Stimulated activated effector memory CD8-positive, alpha-beta T cell treated with anti-CD3 and anti-CD28 coated beads, Interleukin-12 subunit alpha, Interleukin-12 subunit beta, amount 100 ng/mL, for 72 hours (primary cell): ENCODE measurements around the gene PTPN11.
"Not testable (repeated sequence)": the region's sequence is repeated elsewhere in the genome, so short reads cannot be mapped to it uniquely, and the experiment has no call there.

Experiments
- ATAC-seq: fragments of 150-1000 bp; cut with Tn5 transposase; 2 replicates; pipeline ENCODE4 v1.10.0; 2021
- DNase-seq, 2 donors: peaks; one replicate each; pipeline ENCODE4 v3.0.0; 2021 to 2022; ENCODE audit warnings: low spot score in 2 of 2
- H3K27ac Mint-ChIP-seq: one replicate; pipeline ENCODE4 v1.8.0; 2022; ENCODE audit warnings: mild to moderate bottlenecking, mixed read lengths
- H3K36me3 Mint-ChIP-seq: one replicate; pipeline ENCODE4 v1.8.0; 2022; ENCODE audit warnings: mild to moderate bottlenecking, mixed read lengths
- H3K4me1 Mint-ChIP-seq: one replicate; pipeline ENCODE4 v1.8.0; 2022; ENCODE audit warnings: mixed read lengths
- H3K4me3 Mint-ChIP-seq: one replicate; pipeline ENCODE4 v1.8.0; 2022; ENCODE audit warnings: mild to moderate bottlenecking, mixed read lengths
- H3K9me3 Mint-ChIP-seq: one replicate; pipeline ENCODE4 v1.8.0; 2022; ENCODE audit warnings: mixed read lengths

The PTPN11 gene

DNA sequence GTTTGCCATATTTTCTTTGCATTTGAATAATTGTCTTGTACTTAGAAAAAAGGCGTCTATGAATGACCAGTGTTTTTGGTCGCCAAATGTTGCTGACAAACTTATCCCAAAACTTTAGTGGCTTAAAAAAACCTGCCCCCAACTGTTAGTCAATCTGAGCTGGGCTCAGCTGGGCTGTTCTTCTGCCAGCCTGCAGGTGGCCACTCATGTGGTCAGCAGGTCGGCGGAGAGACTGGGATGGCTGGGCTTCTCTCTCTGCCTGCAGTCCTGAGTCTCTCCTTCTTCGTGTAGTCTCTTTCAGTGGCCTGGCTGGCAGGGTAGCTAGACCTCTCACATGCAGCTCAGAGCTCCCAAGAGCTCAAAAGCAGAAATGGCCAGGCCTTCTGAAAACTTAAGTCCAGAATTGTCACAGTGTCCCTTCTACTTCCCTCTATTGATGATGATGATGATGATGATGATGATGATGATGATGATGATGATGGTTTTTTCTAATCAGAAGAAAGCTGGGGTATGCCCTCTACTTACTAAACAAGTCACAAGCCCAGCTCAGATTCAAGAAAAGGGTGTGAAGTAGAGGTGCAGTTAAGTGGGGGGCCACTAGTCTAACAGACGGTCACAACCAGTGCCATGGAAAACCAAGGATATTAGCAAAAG, 87.9 kb downstream of the PTPN11 start:
- no peak overlapping the region for H3K4me3 Mint-ChIP-seq
- H3K4me1 Mint-ChIP-seq = no peaks in the 10 kb centered on the region
- ATAC-seq (no peak), DNase-seq (no peak)
- no peaks in the 10 kb centered on the region for H3K9me3 Mint-ChIP-seq
- H3K36me3 Mint-ChIP-seq = peaks cover 86% of the 10 kb centered on the region
- H3K27ac Mint-ChIP-seq = no peak overlapping the region

DNA sequence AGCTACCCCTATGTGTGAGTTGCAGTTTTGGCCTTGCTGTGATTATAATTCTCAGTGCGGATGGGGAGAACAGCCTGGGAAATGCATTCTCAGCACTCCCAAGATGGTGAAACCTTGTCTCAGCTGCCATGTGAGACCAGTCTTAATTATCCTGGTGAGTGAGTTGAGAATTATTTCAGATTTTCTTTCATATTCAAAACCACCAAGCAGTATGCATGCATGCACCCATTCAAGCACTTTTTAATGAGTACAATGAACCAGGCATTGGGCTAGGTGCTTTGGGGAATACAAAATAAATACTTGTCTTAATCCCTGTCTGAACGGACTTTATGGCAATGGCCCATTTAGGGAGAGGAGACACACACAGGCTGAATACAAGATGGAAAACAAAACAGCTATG, 94.7 kb downstream of the PTPN11 start:
- ATAC-seq (no peak), DNase-seq (no peak)
- Mint-ChIP-seq H3K27ac (no peak overlapping the region), H3K4me3 (no peak overlapping the region), H3K36me3 (peaks cover 17% of the 10 kb centered on the region), H3K4me1 (peaks cover 6% of the 10 kb centered on the region), H3K9me3 (no peaks in the 10 kb centered on the region)

GRCh38 chr12:112514456-112514855, 95.7 kb downstream of the PTPN11 start:
- Mint-ChIP-seq H3K4me3 (no peak overlapping the region), H3K9me3 (no peaks in the 10 kb centered on the region)
- no peak for ATAC-seq

DNA sequence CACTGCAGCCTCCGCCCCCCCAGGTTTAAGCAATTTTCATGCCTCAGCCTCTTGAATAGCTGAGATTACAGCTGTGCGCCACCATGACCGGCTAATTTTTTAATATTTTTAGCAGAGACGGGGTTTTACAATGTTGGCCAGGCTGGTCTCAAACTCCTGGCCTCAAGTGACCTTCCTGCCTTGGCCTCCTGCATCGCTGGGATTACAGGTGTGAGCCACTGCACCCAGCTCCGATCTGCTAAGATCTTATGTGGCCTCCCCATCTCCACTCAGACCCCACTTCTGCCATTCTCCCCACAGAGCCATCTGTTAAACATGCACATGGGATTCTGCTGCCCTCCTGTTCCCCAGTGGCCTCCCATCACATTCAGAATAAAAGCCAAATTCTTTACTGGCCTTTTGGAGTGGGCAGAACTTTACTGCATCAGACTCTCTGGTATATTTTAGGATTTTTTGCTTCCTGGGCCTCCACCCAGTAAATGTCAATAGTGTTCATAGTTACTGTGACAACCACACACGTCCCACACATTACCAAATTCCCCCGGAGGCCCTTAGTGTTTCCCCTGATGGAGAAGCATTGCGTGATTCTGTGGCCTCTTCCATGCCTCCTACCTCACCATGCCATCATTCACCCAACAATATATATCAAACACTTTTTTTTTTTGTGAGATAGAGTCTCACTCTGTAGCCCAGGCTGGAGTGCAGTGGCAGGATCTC, 96.3 kb downstream of the PTPN11 start:
- DNase-seq = no peak
- no peak overlapping the region for H3K4me3 Mint-ChIP-seq
- peaks cover 6% of the 10 kb centered on the region for H3K4me1 Mint-ChIP-seq
- peaks cover 1% of the 10 kb centered on the region for H3K36me3 Mint-ChIP-seq
- no peak overlapping the region for H3K27ac Mint-ChIP-seq
- ATAC-seq = peak; percentile 64
- no peaks in the 10 kb centered on the region for H3K9me3 Mint-ChIP-seq

More at GRCh38 chr12:112514456-112514855, 95.7 kb downstream of the PTPN11 start:
- H3K36me3 Mint-ChIP-seq = peaks cover 8% of the 10 kb centered on the region
- no peak for DNase-seq
- peaks cover 6% of the 10 kb centered on the region for H3K4me1 Mint-ChIP-seq
- H3K27ac Mint-ChIP-seq = no peak overlapping the region

GRCh38 chr12:112515868-112516267, 97.1 kb downstream of the PTPN11 start:
- ATAC-seq = no peak
- Mint-ChIP-seq H3K4me3 (no peak overlapping the region), H3K4me1 (peaks cover 6% of the 10 kb centered on the region), H3K36me3 (no peaks in the 10 kb centered on the region), H3K27ac (no peak overlapping the region), H3K9me3 (no peaks in the 10 kb centered on the region)
- no peak for DNase-seq

DNA sequence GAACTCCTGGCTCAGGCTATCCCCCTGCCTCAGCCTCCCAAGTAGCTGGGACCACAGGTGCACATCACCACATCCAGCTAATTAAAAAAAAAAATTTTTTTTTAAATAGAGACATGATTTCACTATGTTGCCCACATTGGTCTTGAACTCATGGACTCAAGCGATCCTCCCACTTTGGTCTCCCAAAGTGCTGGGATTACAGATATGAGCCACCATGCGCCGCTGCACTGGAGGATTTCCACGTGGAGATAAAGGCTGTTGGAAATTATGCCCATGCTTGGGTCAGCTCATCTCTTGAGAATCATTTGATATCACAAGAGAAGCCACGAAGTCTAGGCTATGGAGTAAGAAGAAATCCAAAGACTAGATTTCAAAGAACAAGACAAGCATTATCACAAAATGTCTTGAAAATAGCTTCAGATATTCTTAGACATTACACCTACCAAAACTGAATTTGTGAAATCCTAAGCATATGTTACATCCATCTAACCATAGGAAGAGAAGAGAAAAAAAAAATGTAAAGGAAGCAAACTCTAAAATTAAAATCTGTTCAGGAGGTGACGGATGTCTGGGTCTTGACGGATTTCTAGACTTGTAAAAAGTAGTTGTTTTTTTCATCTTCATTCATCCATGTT, 99.1 kb downstream of the PTPN11 start:
- H3K27ac Mint-ChIP-seq = no peak overlapping the region
- no peaks in the 10 kb centered on the region for H3K36me3 Mint-ChIP-seq
- peaks cover 6% of the 10 kb centered on the region for H3K4me1 Mint-ChIP-seq
- no peak for ATAC-seq
- no peak overlapping the region for H3K4me3 Mint-ChIP-seq
- no peaks in the 10 kb centered on the region for H3K9me3 Mint-ChIP-seq
- no peak for DNase-seq

DNA sequence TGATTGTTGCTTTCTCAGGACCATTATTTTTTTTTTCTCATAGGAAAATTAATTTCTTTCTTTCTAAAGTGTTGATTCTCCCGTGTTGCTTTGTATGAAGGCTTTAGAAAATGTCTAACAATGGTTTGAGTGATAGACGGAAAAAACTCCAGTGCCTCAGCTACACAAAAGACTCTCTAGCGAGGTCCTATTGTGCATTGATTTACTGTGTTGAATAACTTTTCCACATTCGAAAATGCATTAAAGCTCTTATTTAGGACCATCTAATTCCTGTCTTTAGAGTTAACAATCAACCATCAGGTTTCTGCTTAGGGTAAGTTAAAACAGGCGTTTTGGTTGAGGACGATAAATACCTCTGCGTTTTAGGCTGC, 99.6 kb downstream of the PTPN11 start:
- ATAC-seq (no peak), DNase-seq (no peak)
- H3K4me1 Mint-ChIP-seq = peaks cover 6% of the 10 kb centered on the region
- H3K9me3 Mint-ChIP-seq = no peaks in the 10 kb centered on the region
- no peak overlapping the region for H3K4me3 Mint-ChIP-seq
- H3K27ac Mint-ChIP-seq = no peak overlapping the region
- no peaks in the 10 kb centered on the region for H3K36me3 Mint-ChIP-seq

- H3K36me3 Mint-ChIP-seq, ATAC-seq, H3K9me3 Mint-ChIP-seq, H3K27ac Mint-ChIP-seq, DNase-seq, H3K4me1 Mint-ChIP-seq, H3K4me3 Mint-ChIP-seq: not testable (repeated sequence)
Measured at GRCh38 chr12:112519841-112520340, 101.1 kb downstream of the PTPN11 start.

- H3K36me3 Mint-ChIP-seq = no peaks in the 10 kb centered on the region
- H3K4me1 Mint-ChIP-seq = no peaks in the 10 kb centered on the region
- DNase-seq (no peak), ATAC-seq (no peak)
- H3K9me3 Mint-ChIP-seq = no peaks in the 10 kb centered on the region
- no peak overlapping the region for H3K27ac Mint-ChIP-seq
- H3K4me3 Mint-ChIP-seq = no peak overlapping the region
Measured at GRCh38 chr12:112523856-112524255, 105.1 kb downstream of the PTPN11 start.

- H3K36me3 Mint-ChIP-seq = no peaks in the 10 kb centered on the region
- no peaks in the 10 kb centered on the region for H3K4me1 Mint-ChIP-seq
- no peak overlapping the region for H3K4me3 Mint-ChIP-seq
- H3K27ac Mint-ChIP-seq = no peak overlapping the region
- ATAC-seq (no peak), DNase-seq (no peak)
- H3K9me3 Mint-ChIP-seq = no peaks in the 10 kb centered on the region
Measured at GRCh38 chr12:112524269-112524668, 105.5 kb downstream of the PTPN11 start.

GRCh38 chr12:112524676-112525425, 106.1 kb downstream of the PTPN11 start:
- no peak overlapping the region for H3K27ac Mint-ChIP-seq
- no peaks in the 10 kb centered on the region for H3K4me1 Mint-ChIP-seq
- no peaks in the 10 kb centered on the region for H3K36me3 Mint-ChIP-seq
- ATAC-seq = peak; percentile 36
- H3K9me3 Mint-ChIP-seq = no peaks in the 10 kb centered on the region
- no peak overlapping the region for H3K4me3 Mint-ChIP-seq
- no peak for DNase-seq

GRCh38 chr12:112525426-112525809, 106.7 kb downstream of the PTPN11 start:
- no peaks in the 10 kb centered on the region for H3K4me1 Mint-ChIP-seq
- no peaks in the 10 kb centered on the region for H3K36me3 Mint-ChIP-seq
- ATAC-seq (no peak), DNase-seq (no peak)
- no peak overlapping the region for H3K4me3 Mint-ChIP-seq
- no peak overlapping the region for H3K27ac Mint-ChIP-seq
- H3K9me3 Mint-ChIP-seq = no peaks in the 10 kb centered on the region

GRCh38 chr12:112527082-112527481, 108.3 kb downstream of the PTPN11 start:
- Mint-ChIP-seq H3K4me3 (no peak overlapping the region), H3K36me3 (no peaks in the 10 kb centered on the region), H3K9me3 (no peaks in the 10 kb centered on the region), H3K4me1 (no peaks in the 10 kb centered on the region), H3K27ac (no peak overlapping the region)
- DNase-seq (no peak), ATAC-seq (no peak)

- Mint-ChIP-seq H3K27ac (no peak overlapping the region), H3K36me3 (no peaks in the 10 kb centered on the region), H3K9me3 (no peaks in the 10 kb centered on the region), H3K4me3 (no peak overlapping the region), H3K4me1 (no peaks in the 10 kb centered on the region)
- no peak for ATAC-seq
- DNase-seq = no peak
Measured at GRCh38 chr12:112527501-112527900, 108.8 kb downstream of the PTPN11 start.

- Mint-ChIP-seq H3K4me3 (no peak overlapping the region), H3K36me3 (no peaks in the 10 kb centered on the region), H3K4me1 (no peaks in the 10 kb centered on the region), H3K9me3 (no peaks in the 10 kb centered on the region), H3K27ac (no peak overlapping the region)
- DNase-seq (no peak), ATAC-seq (no peak)
Measured at GRCh38 chr12:112528521-112528920, 109.8 kb downstream of the PTPN11 start.
